GM19395 (cell line): ENCODE data around the gene MTFR1L.
A peak's percentile ranks its signal among the peaks of the same experiment; 100 is the strongest.
"Not testable (repeated sequence)": the region's sequence is repeated elsewhere in the genome, so short reads cannot be mapped to it uniquely, and the experiment has no call there.

Source experiments
- ATAC-seq: cut with Tn5 transposase; IDR thresholded peaks from one replicate; pipeline ENCODE4 v1.9.1; 2021; ENCODE audit warnings: mild to moderate bottlenecking, moderate library complexity; ENCODE audit not compliant: unreplicated experiment

The MTFR1L gene

DNA sequence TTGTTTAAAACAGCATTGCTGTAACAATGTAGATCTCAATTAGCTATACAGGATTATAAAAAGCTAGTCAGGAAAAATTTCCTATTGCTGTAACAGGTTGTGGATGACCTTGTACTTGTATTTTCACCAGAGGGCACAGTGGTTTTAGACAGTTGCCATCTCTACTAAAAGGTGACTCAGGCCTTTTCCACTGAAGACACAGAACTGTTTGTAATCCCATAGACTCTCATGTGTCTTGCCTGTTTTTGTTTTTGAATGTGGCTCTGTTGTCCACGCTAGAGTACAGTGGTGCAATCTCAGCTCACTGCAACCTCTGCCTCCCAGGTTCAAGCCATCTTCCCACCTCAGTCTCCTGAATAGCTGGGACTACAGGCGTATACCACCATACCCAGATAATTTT is 5.9 kb downstream of the MTFR1L start:
- no peak for ATAC-seq

DNA sequence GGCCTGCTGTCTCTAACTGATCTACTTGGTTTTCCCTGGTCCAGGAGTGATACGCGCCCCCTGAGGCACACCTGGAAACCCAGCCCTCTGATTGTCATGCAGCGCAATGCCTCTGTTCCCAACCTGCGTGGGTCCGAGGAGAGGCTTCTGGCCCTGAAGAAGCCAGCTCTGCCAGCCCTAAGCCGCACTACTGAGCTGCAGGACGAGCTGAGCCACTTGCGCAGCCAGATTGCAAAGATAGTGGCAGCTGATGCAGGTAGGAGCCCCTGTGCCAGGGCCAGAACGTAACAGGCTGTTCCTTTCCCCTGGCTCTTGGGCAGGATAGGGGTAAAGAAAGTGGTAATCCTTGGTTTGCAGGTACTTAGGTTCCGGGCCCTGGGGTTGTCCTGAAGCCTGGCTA is 6.8 kb downstream of the MTFR1L start:
- ATAC-seq: no peak

GRCh38 chr1:25828491-25828890 is 8.7 kb downstream of the MTFR1L start:
- ATAC-seq: no peak

- ATAC-seq: no peak
Observed at GRCh38 chr1:25829046-25829445, 9.3 kb downstream of the MTFR1L start.

DNA sequence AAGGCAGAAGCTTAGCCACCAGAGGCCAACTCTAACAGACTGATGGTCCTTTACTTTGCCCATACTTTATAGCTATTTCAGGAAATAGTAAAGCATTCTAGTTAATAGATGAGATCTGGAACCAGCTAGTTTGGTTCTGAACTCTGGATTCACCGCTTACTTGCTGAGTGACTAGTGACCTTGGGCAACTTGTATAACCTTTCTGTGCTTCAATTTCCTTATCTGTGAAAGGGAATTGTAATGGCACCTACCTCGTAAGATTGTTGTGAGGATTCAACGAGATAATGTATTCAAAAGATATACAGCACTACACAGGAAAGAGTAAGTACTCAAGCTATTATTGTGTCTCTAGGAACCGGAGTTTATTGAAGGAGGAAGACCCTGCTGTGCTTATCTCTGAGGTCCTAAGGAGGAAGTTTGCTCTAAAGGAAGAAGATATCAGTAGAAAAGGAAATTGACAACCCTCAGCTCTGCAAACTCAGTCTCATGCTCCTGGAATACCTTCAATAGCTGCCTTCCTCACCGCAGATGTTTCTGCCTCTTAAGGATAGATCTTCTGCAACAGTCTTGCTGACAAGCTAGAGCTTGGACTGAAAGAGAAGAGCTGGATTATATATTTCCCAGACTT is 11.9 kb downstream of the MTFR1L start:
- no peak for ATAC-seq

- no peak for ATAC-seq
Observed at GRCh38 chr1:25832336-25833037, 12.7 kb downstream of the MTFR1L start.

DNA sequence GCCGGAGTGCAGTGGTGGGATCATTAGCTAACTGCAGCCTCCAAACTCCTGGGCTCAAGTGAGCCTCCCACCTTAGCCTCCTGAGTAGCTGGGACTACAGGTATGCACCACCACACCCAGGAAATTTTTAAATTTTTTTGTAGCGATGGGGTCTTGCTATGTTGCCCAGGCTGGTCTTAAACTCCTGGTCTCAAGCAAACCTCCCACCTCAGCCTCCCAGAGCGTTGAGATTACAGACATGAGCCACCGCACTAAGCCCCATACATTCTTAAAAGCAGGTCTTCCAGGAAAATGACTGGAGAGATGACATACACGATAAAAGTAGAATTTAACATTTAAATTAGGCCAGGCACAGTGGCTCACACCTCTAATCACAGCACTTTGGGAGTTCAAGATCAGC is 13.4 kb downstream of the MTFR1L start:
- ATAC-seq: no peak

DNA sequence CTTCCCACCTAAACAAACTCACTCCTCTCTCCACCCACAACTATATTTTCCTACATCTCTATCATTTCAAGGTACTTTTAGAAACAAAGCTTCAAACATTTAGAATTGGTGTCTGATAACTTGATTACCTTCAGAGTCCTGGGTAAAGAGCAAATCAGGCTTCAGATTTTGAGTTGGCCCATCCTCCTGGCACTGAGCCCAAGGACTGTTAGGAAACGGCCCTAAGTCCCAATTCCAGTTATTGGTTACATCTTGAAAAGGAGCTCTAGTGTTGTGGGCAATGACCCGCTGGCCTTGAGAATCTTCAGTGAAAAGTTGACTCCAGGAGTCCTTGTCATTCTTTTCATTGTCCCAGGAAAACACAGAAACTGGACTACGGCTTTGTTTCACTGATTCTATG is 15.1 kb downstream of the MTFR1L start:
- no peak for ATAC-seq

- no peak for ATAC-seq
Observed at GRCh38 chr1:25836695-25837094, 16.9 kb downstream of the MTFR1L start.

DNA sequence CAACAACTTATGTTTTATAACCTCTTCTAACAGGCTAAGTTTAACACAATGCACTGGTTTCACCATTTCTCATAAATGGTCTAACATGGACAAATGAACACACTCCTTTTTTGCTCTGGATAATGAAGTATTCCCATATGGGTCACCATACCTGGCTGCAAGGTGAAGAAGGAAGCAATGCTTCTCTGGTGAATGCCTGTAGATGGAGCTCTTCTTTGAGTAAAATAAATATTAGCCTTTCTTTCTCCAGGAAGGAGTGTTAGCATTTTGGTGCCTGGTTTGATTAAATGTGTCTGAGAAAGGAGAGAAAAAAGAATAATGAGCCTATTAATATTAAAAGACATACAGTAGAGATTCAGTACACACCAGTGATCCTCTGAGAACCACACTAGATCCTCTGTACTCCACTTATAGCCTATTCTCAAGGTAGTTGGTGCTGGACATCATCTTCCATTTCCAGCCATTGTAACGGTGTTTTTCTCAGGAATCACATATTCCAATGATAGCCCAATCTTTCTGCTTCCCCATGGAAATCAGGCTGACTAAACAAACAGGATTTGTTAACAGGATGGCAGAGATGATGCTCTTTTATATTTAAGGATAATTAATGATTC is 17.6 kb downstream of the MTFR1L start:
- ATAC-seq: no peak

- not testable (repeated sequence) for ATAC-seq
Observed at GRCh38 chr1:25839808-25840207, 20.1 kb downstream of the MTFR1L start.

DNA sequence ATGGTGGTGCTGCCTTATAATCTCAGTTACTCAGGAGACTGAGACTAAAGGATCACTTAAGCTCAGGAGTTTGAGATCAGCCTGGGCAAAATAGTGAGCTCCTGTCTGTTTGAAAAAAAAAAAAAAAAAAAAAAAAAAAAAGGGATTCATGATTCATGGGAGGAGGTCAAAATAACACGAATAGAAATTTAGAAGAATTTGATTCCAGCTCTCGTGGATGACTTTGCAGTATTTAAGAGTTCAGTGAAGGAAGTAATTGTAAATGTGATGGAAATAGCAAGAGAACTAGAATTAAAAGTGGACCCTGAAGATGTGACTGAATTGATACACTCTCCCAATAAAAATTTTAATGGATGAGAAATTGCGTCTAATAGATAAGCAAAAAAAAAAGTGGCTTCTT is 23.7 kb downstream of the MTFR1L start:
- ATAC-seq: no peak

DNA sequence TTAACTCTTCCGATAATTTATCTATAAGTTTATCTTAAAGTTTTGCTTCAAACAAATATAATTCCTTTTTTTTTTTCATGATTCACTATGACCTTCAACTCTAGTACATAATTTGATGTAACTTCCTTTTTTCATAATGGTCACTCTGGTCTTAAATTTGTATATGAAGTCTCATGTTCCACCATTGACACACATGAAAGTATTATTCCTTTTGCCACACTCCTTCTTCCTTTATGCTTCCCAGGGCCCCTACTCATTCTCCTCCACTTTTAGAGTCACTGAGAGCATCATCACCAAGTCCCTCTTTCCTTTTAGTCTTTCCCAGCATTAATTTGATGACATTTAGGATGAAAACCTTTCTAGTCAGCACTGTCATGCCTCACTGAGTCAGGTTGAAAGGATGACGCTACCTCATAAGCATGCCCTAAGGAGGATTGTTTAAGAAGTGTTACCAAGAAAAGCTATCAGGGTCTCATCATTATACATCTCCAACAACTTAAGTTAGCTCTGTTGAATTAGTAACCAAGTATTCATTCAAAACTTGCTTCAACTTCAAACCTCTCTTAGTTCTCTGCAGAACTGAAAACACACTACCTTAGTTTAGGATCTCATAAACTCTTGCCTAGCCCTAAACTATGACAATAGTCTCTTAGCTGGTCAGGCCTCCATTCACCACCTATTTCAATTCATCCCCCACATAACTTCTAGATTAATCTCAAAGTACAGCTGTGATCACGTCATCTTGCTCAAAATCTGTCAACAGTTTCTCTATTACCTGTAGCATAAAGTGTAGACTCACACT is 25.0 kb downstream of the MTFR1L start:
- no peak for ATAC-seq

- no peak for ATAC-seq
Observed at GRCh38 chr1:25845664-25846063, 25.9 kb downstream of the MTFR1L start.

DNA sequence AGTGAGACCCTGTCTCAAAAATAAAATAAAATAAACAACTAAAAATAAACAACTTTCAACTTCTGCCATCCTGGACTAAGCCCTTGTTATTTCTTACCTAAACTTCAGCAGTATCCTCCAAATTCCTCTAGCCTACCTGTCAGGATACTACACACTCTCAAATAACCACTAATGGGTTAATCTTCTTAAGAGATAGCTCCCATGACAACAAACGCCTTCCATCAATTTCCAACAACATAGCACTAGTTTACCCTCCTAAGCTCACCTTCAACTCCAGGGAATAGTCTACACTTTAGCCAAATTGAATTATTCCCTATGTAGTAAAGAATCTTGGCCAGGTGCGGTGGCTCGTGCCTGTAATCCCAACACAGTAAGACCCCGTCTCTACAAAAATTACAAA is 28.2 kb downstream of the MTFR1L start:
- no peak for ATAC-seq

DNA sequence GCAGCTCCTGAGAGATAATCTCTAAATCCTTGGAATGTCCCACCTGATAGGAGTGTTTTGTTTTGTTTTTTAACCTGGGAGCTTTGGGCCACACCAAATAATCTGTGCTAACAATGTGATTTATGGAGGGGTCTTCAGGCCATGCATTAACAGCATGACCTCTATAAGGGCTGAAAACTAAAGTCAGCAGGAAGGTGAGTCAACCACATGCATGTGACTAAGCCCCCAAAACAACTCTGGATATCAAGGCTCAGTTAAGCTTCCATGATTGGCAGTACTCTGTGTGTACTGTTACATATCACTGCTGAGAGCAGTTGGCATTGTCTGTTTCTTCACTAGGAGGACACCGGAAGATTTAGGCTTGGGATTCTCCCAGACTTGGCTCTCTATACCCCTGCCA is 28.8 kb downstream of the MTFR1L start:
- no peak for ATAC-seq

DNA sequence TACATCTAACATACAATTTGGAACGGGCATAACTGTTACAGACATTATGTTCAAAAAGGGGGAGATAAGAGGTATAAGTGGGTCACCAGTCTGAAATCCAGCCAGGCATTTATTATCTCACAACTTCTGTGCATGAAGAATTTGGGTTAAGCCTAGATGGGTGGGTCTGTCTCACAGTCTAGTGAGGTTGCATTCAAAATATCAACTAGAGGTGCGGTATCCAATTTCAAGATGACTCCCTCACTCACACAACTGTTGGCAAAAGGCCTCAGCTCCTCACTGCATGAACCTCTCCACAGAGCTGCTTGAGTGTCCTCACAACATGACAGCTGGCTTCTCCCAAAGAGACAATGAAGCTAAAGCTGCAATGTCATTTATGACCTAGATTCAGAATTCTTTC is 34.8 kb downstream of the MTFR1L start:
- no peak for ATAC-seq

DNA sequence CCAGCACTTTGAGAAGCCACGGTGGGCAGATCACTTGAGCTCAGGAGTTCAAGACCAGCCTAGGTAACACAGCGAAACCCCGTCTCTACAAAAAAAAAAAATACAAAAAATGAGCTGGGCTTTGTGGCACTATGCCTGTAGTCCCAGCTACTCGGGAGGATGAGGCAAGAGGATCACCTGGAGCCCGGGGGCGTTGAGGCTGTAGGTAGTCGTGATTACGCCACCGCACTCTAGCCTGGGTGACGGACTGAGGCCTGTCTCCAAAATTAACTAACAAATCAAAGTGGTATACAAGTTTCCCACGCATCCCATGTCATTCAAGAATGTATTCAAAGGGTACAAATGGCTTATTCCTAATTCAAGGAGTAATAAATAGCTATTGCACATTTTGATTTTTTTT is 37.1 kb downstream of the MTFR1L start:
- ATAC-seq: no peak

DNA sequence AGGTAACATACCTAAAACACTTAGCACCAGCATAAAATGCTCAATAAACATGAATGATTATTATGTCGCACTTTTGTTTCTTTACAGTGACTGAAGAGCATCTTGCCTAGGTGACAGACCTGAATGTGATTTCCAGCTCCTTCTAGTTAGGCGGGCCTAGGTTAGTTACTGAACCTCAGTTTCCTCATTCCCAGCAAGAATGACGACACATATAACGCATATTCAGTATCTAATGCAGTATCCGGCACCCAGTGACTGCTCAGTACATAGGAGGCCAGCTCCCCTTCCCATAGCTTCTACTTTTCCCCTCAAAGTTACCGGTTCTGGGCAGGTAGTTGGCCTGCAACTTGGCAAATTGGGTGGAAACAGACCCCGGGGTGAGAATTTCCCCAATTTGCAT is 38.7 kb downstream of the MTFR1L start:
- ATAC-seq: no peak

DNA sequence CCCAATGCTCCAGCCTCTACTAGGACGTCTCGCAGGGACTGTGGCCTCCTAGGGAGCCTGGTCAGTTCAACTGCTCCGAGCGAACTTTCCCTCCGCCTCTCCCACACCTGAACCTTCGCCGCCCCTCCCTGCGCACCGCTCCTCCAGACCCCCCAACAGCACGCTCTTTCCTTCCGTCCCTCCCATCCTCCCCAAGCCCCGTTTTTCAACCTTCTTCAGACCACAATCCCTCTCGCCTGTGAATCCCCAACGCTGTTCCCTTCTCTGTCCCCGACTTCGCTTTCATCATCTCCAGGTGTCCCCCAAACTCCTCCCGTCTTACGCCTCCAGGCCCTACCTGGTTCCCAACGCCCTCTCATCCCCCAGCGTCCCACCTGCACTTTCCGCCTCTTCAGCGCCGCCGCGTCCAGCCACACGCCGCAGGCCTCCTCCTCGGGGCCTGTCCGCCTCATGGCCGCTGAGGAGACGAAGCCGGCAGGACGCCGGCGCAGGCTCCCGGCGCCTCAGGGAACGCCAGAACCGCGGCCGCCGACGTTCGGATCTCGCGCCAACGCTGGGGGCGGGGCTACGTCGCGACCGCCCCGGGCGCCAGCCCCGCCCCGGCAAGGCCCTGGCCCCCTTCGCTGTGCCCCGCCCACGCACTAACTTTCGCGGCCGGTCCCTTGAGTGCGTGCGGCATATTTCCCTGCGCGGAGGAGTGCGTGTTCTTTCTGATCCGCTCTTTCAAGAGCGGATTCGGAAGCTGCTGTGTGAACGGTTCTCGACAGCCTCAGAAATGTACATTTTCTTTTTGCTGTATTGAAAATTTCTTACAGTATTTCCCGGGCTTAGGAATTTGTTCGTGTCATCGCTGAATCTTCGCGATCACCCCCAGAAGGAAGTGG is 39.4 kb downstream of the MTFR1L start, which contains the start of gene AUNIP:
Gene AUNIP (minus strand): TSS at position 552 of the 884 bp plus-strand sequence. CDS start 100 bp downstream, at position 452.
- peak; percentile 71 for ATAC-seq
